Cardiac muscle cell (in vitro differentiated cells and primary cell): ENCODE measurements around the gene VSIG10L. TPM values are rescaled to one million over a fixed set of nuclear protein-coding genes. Genes with fewer than 3 reads are reported as not detected.
A peak's percentile ranks its signal among the peaks of the same experiment; 100 is the strongest.

Source experiments
- DNase-seq, 2 donors: peaks; one replicate each; pipeline versions ENCODE4 v3.0.0 to v3.0.0-alpha.2; 2010 to 2017; ENCODE audit warnings: low read depth in 1 of 2, low spot score in 1 of 2
- H3K27ac ChIP-seq: fragments of 200-600 bp; sonication (generic); 2 replicates; pipeline ENCODE4 v1.5.1; 2016
- H3K27me3 ChIP-seq: fragments of 200-600 bp; sonication (generic); 2 replicates; pipeline ENCODE4 v1.6.0; 2016; ENCODE audit warnings: control low read depth
- H3K36me3 ChIP-seq: fragments of 200-600 bp; sonication (generic); 2 replicates; pipeline ENCODE4 v1.5.1; 2016; ENCODE audit warnings: control low read depth
- H3K4me1 ChIP-seq: fragments of 200-600 bp; sonication (generic); 2 replicates; pipeline ENCODE4 v1.8.1; 2017; ENCODE audit warnings: low read depth, mild to moderate bottlenecking, mixed run types
- H3K4me3 ChIP-seq: fragments of 200-600 bp; sonication (generic); 2 replicates; pipeline ENCODE4 v1.5.1; 2016; ENCODE audit warnings: mild to moderate bottlenecking
- H3K9me3 ChIP-seq: fragments of 200-600 bp; sonication (generic); 2 replicates; pipeline ENCODE4 v1.5.1; 2017; ENCODE audit warnings: low read depth, mild to moderate bottlenecking, control low read depth
- CTCF ChIP-seq: IDR thresholded peaks from 2 replicates; pipeline ENCODE4 v1.5.1; 2012; ENCODE audit warnings: low read depth, mild to moderate bottlenecking, low read length
- polyA plus RNA-seq: library from polyadenylated mRNA; unstranded; fragments of >200 nt; fragmentation: Nextera tagmentation; extraction: Ambion mirVana; gene quantifications from 2 replicates; pipeline ENCODE4 v1.2.1, GENCODE V29; 2016
- total RNA-seq: library from RNA; depleted of rRNA; stranded (reverse); fragments of >200 nt; gene quantifications from 2 replicates; pipeline ENCODE4 v1.2.3, GENCODE V29; 2016

VSIG10L gene
- total and polyA plus RNA-seq, 2 experiments from 2014 or later, result 5.0 to 9.1 TPM

DNA sequence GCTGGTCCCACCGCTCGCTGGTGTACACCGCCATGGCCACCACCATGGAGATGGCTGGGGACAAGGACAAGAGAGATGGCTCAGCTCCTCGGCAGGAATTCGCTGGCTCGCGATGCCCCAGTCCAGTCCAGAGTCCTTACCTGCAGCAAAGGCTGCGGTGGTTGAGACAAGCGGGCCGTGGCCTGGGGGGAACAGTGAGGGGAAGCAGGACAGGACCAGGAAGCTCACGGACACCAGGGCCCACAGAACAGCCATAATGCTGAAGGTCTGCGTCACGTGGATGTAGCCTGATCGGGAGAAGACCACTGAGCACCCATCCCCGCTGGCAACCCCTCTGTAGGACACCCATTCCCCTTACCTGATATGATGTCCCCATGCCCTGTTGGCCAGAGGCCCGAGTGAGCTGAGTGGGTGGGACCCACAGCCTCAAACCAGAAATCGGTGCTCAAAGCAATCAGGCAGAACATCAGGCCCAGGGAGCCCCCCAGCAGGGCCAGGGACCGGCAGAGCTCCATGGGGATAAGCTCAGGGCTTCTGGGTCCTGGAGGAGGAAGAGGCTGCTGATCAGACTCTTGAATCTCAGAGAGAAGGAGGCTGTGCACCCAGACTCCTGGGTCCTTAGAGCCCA lies 30.2 kb upstream of the VSIG10L start:
- Histone ChIP-seq H3K9me3 (no peaks in the 10 kb centered on the region), H3K4me3 (no peak overlapping the region), H3K36me3 (no peaks in the 10 kb centered on the region), H3K4me1 (peaks cover 4% of the 10 kb centered on the region), H3K27ac (no peak overlapping the region), H3K27me3 (no peaks in the 10 kb centered on the region)
- TF ChIP-seq CTCF, result no peak
- DNase-seq, result no peak

GRCh38 chr19:51371186-51371690 lies 29.3 kb upstream of the VSIG10L start:
- H3K9me3 ChIP-seq, result no peaks in the 10 kb centered on the region
- no peak for DNase-seq
- TF ChIP-seq CTCF, result no peak
- H3K36me3 ChIP-seq, result no peaks in the 10 kb centered on the region
- H3K27me3 ChIP-seq, result no peaks in the 10 kb centered on the region
- peaks cover 4% of the 10 kb centered on the region for H3K4me1 ChIP-seq
- H3K27ac ChIP-seq, result no peak overlapping the region
- H3K4me3 ChIP-seq, result no peak overlapping the region

DNA sequence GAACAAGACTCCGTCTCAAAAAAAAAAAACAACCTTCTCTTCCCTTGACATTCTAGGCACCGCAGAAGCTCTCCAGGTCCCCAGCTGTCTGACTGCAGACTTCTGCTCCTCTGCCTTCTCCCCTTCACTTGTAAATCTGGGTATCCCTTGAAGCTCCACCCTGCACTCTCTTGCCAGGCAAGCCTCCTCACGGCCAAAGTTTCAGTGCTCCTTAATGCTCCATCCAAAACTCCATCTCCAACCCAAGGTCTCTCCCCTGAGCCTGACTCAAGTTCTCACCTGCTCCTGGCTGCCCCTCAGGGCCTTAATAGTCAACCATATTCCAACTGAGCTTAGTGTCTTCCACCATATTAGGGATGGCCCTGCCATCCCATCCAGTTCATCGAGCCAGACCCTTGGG lies 28.3 kb upstream of the VSIG10L start:
- no peak overlapping the region for H3K4me3 ChIP-seq
- DNase-seq, result no peak
- TF ChIP-seq CTCF, result no peak
- no peaks in the 10 kb centered on the region for H3K36me3 ChIP-seq
- H3K4me1 ChIP-seq, result peaks cover 5% of the 10 kb centered on the region
- no peaks in the 10 kb centered on the region for H3K9me3 ChIP-seq
- no peaks in the 10 kb centered on the region for H3K27me3 ChIP-seq
- no peak overlapping the region for H3K27ac ChIP-seq

GRCh38 chr19:51368366-51369282 lies 26.7 kb upstream of the VSIG10L start, which contains the start of gene CLDND2:
Gene CLDND2, minus strand, starts transcription at chr19:51369003. Its CDS starts 426 bp downstream, at chr19:51368577.
- H3K27me3 ChIP-seq, result no peaks in the 10 kb centered on the region
- TF ChIP-seq CTCF, result no peak
- H3K4me1 ChIP-seq, result peaks cover 8% of the 10 kb centered on the region
- peak within 1 kb of the TSS; percentile 55 for H3K27ac ChIP-seq
- no peaks in the 10 kb centered on the region for H3K36me3 ChIP-seq
- no peaks in the 10 kb centered on the region for H3K9me3 ChIP-seq
- no peak for DNase-seq
- H3K4me3 ChIP-seq, result peak within 1 kb of the TSS; percentile 55

GRCh38 chr19:51367565-51368365 lies 25.8 kb upstream of the VSIG10L start:
- no peaks in the 10 kb centered on the region for H3K27me3 ChIP-seq
- no peak for TF ChIP-seq CTCF
- H3K36me3 ChIP-seq, result no peaks in the 10 kb centered on the region
- peak overlapping the region; percentile 90 for H3K27ac ChIP-seq
- no peaks in the 10 kb centered on the region for H3K9me3 ChIP-seq
- H3K4me3 ChIP-seq, result peak overlapping the region; percentile 55
- H3K4me1 ChIP-seq, result peaks cover 8% of the 10 kb centered on the region
- peak; percentile 99 to 100 for DNase-seq
